Common myeloid progenitor, CD34-positive (primary cell): ENCODE results near the gene CCN6.

ENCODE experiments used
- CTCF ChIA-PET: fragments of 350-600 bp; sonication (Branson Sonifier 250); formaldehyde crosslinking; loops from one replicate; lab custom pipeline; 2021; ENCODE audit warnings: antibody characterized with exemption; lab: Charles Lee
- POLR2A ChIA-PET: fragments of 350-600 bp; sonication (Branson Sonifier 250); formaldehyde crosslinking; loops from one replicate; lab custom pipeline; 2021; ENCODE audit warnings: antibody characterized with exemption; lab: Charles Lee
- DNase-seq, 3 donors: peaks; one replicate each; pipeline versions ENCODE4 v3.0.0 to v3.0.0-alpha.2; 2013
- H3K27ac ChIP-seq, 2 experiments: 1 replicate in 1 of 2; 2 replicates in 1 of 2; pipeline ENCODE4 v1.7.0; 2013; ENCODE audit warnings: inconsistent platforms in 2 of 2, low read length in 2 of 2, mild to moderate bottlenecking in 2 of 2, low read depth in 1 of 2, moderate library complexity in 1 of 2; ENCODE audit not compliant: severe bottlenecking in 2 of 2, insufficient read depth in 1 of 2, poor library complexity in 1 of 2
- H3K27me3 ChIP-seq, 5 experiments: replicated peaks in 2 of 5; 1 replicate in 3 of 5; 2 replicates in 2 of 5; pipeline versions ENCODE4 v1.6.1 to v1.7.0; 2013; ENCODE audit warnings: low read length in 4 of 5, mild to moderate bottlenecking in 2 of 5, moderate library complexity in 2 of 5, inconsistent platforms in 1 of 5; ENCODE audit not compliant: insufficient read depth in 5 of 5, control insufficient read depth in 4 of 5
- H3K36me3 ChIP-seq, 4 experiments: 1 replicate in 2 of 4; 2 replicates in 2 of 4; pipeline versions ENCODE4 v1.6.1 to v1.7.0; 2013; ENCODE audit warnings: low read length in 3 of 4, control low read depth in 1 of 4, mild to moderate bottlenecking in 1 of 4; ENCODE audit not compliant: control insufficient read depth in 4 of 4, insufficient read depth in 4 of 4
- H3K4me1 ChIP-seq, 4 experiments: 1 replicate in 3 of 4; 2 replicates in 1 of 4; pipeline versions ENCODE4 v1.6.1 to v1.7.1; 2013; ENCODE audit warnings: low read length in 3 of 4, mild to moderate bottlenecking in 3 of 4, control low read depth in 1 of 4, inconsistent platforms in 1 of 4, moderate library complexity in 1 of 4; ENCODE audit not compliant: control insufficient read depth in 4 of 4, insufficient read depth in 4 of 4; ENCODE audit errors: control extremely low read depth in 1 of 4
- H3K4me3 ChIP-seq, 7 experiments: 1 replicate in 4 of 7; 2 replicates in 3 of 7; pipeline versions ENCODE4 v1.5.1 to v1.7.0; 2013; ENCODE audit warnings: mild to moderate bottlenecking in 7 of 7, low read length in 6 of 7, moderate library complexity in 6 of 7, inconsistent platforms in 2 of 7, low read depth in 2 of 7, control low read depth in 1 of 7; ENCODE audit not compliant: insufficient read depth in 4 of 7, control insufficient read depth in 1 of 7; ENCODE audit errors: extremely low read depth in 1 of 7
- H3K9me3 ChIP-seq, 5 experiments: 1 replicate in 4 of 5; 2 replicates in 1 of 5; pipeline versions ENCODE4 v1.6.1 to v1.7.1; 2013; ENCODE audit warnings: low read length in 4 of 5, mild to moderate bottlenecking in 2 of 5, inconsistent platforms in 1 of 5, low read depth in 1 of 5, moderate library complexity in 1 of 5; ENCODE audit not compliant: control insufficient read depth in 4 of 5, insufficient read depth in 2 of 5; ENCODE audit errors: control extremely low read depth in 1 of 5
- WGBS: methylation state at CpG from one replicate; pipeline ENCODE4 v1.1.5; 2013; ENCODE audit not compliant: insufficient coverage; 5-methylcytosine and 5-hydroxymethylcytosine counted together

Gene CCN6

GRCh38 chr6:112033791-112034615 is 19.9 kb upstream of the CCN6 start:
- no peaks in the 10 kb centered on the region for H3K9me3 ChIP-seq
- no peak overlapping the region for H3K27ac ChIP-seq
- H3K4me3 ChIP-seq = no peak overlapping the region
- CTCF ChIA-PET = no interaction called here
- no peak for DNase-seq
- 88% methylated on average over 2 of the region's 6 CpGs for WGBS
- no peaks in the 10 kb centered on the region for H3K27me3 ChIP-seq
- no peaks in the 10 kb centered on the region for H3K36me3 ChIP-seq
- POLR2A ChIA-PET = interaction anchor here (0.6 kb wide), 1 partner anchor 543 kb away, joined by 3 read pairs; no protein-coding TSS in a partner anchor
- H3K4me1 ChIP-seq = peaks cover 0 to under 1% (median 0%) of the 10 kb centered on the region in 4 experiments

GRCh38 chr6:112034616-112034995 is 19.3 kb upstream of the CCN6 start:
- CTCF ChIA-PET = interaction anchor here (1.6 kb wide), 1 partner anchor 325 kb away, joined by 4 read pairs; no protein-coding TSS in a partner anchor
- no peak for DNase-seq
- Histone ChIP-seq H3K27me3 (no peaks in the 10 kb centered on the region), H3K36me3 (no peaks in the 10 kb centered on the region), H3K4me1 (no peaks in the 10 kb centered on the region), H3K4me3 (no peak overlapping the region), H3K9me3 (no peaks in the 10 kb centered on the region), H3K27ac (no peak overlapping the region)
- WGBS = 97% methylated on average over 3 of the region's 4 CpGs
- POLR2A ChIA-PET = no interaction called here

- WGBS = 100% methylated on average over 3 of the region's 4 CpGs
- H3K9me3 ChIP-seq = no peaks in the 10 kb centered on the region
- H3K4me3 ChIP-seq = no peak overlapping the region
- H3K36me3 ChIP-seq = no peaks in the 10 kb centered on the region
- no peaks in the 10 kb centered on the region for H3K27me3 ChIP-seq
- peaks cover 0 to 6% (median 2%) of the 10 kb centered on the region in 4 experiments for H3K4me1 ChIP-seq
- POLR2A ChIA-PET = no interaction called here
- no peak overlapping the region for H3K27ac ChIP-seq
- DNase-seq = no peak
- CTCF ChIA-PET = interaction anchor here (0.7 to 1.8 kb wide), 4 partner anchors 12 to 326 kb away, joined by 3 to 7 read pairs (median 4); no protein-coding TSS in a partner anchor
These were observed 17.7 kb upstream of the CCN6 start for GRCh38 chr6:112036088-112036637.

GRCh38 chr6:112037783-112038216 is 16.1 kb upstream of the CCN6 start:
- Histone ChIP-seq H3K4me1 (peaks cover 0 to 8% (median 2%) of the 10 kb centered on the region in 4 experiments), H3K27me3 (no peaks in the 10 kb centered on the region), H3K9me3 (no peaks in the 10 kb centered on the region), H3K36me3 (no peaks in the 10 kb centered on the region), H3K4me3 (no peak overlapping the region), H3K27ac (no peak overlapping the region)
- POLR2A ChIA-PET = no interaction called here
- CTCF ChIA-PET = interaction anchor here (1.1 to 10.0 kb wide), 2 partner anchors 9 to 330 kb away, joined by 3 to 107 read pairs; no protein-coding TSS in a partner anchor
- peak in 2 of 3 donors; percentile 22 to 32 for DNase-seq
- WGBS = 91% methylated on average over 6 of the region's 8 CpGs

- DNase-seq = no peak
- H3K27me3 ChIP-seq = no peaks in the 10 kb centered on the region
- POLR2A ChIA-PET = no interaction called here
- no peaks in the 10 kb centered on the region for H3K9me3 ChIP-seq
- H3K4me1 ChIP-seq = peaks cover 0 to 8% (median 2%) of the 10 kb centered on the region in 4 experiments
- 100% methylated on average over 3 of the region's 5 CpGs for WGBS
- CTCF ChIA-PET = interaction anchor here (1.1 to 10.0 kb wide), 4 partner anchors 10 to 331 kb away, joined by 3 to 107 read pairs (median 28); no protein-coding TSS in a partner anchor
- no peaks in the 10 kb centered on the region for H3K36me3 ChIP-seq
- H3K27ac ChIP-seq = no peak overlapping the region
- H3K4me3 ChIP-seq = no peak overlapping the region
These were observed 15.6 kb upstream of the CCN6 start for GRCh38 chr6:112038268-112038667.

GRCh38 chr6:112038756-112039430 is 15.0 kb upstream of the CCN6 start:
- H3K27ac ChIP-seq = no peak overlapping the region
- over 99% methylated on average over 15 of the region's 15 CpGs for WGBS
- no peaks in the 10 kb centered on the region for H3K36me3 ChIP-seq
- DNase-seq = no peak
- no peaks in the 10 kb centered on the region for H3K27me3 ChIP-seq
- ChIA-PET POLR2A (no interaction called here), CTCF (interaction anchor here (1.4 to 10.0 kb wide), 5 partner anchors 11 to 331 kb away, joined by 4 to 107 read pairs (median 23); no protein-coding TSS in a partner anchor)
- peaks cover 0 to 8% (median 2%) of the 10 kb centered on the region in 4 experiments for H3K4me1 ChIP-seq
- no peaks in the 10 kb centered on the region for H3K9me3 ChIP-seq
- H3K4me3 ChIP-seq = no peak overlapping the region
